B cell (primary cell): ENCODE measurements around the gene RBM38. TPM values are rescaled to one million over a fixed set of nuclear protein-coding genes. Genes with fewer than 3 reads are reported as not detected.

Experiments
- ATAC-seq: fragments of 200-7000 bp; cut with Tn5 transposase; one replicate; pipeline ENCODE4 v1.10.0; 2021; ENCODE audit warnings: low read depth, mild to moderate bottlenecking, moderate number of reproducible peaks, moderate library complexity
- CTCF ChIA-PET: fragments of 350-600 bp; sonication (Branson Sonifier 250); formaldehyde crosslinking; loops from one replicate; lab custom pipeline; 2021; ENCODE audit warnings: antibody characterized with exemption, inconsistent platforms; lab: Charles Lee
- POLR2A ChIA-PET: fragments of 350-600 bp; sonication (Branson Sonifier 250); formaldehyde crosslinking; loops from one replicate; lab custom pipeline; 2021; ENCODE audit warnings: antibody characterized with exemption; lab: Charles Lee
- DNase-seq: peaks from one replicate; pipeline ENCODE4 v3.0.0; 2013
- H2AFZ ChIP-seq: 2 replicates; pipeline ENCODE4 v1.6.1; 2012; ENCODE audit warnings: mild to moderate bottlenecking, low read depth, low read length; ENCODE audit not compliant: insufficient read depth, poor library complexity, severe bottlenecking
- H3K27ac ChIP-seq, 2 donors: 1 replicate in 1 of 2; 2 replicates in 1 of 2; pipeline ENCODE4 v1.5.1; 2012 to 2013; ENCODE audit warnings: low read length in 2 of 2, mild to moderate bottlenecking in 2 of 2, moderate library complexity in 1 of 2
- H3K27me3 ChIP-seq, 4 experiments: fragments of 200-600 bp in 1 of 4; sonication (generic) in 1 of 4; replicated peaks in 1 of 4; 1 replicate in 2 of 4; 2 replicates in 2 of 4; pipeline versions ENCODE4 v1.6.1 to v1.7.0; 2013 to 2016; ENCODE audit warnings: low read length in 3 of 4, mild to moderate bottlenecking in 2 of 4, mixed read lengths in 1 of 4, moderate library complexity in 1 of 4; ENCODE audit not compliant: insufficient read depth in 4 of 4, control insufficient read depth in 3 of 4; ENCODE audit errors: control extremely low read depth in 1 of 4
- H3K36me3 ChIP-seq, 2 experiments: replicated peaks in 1 of 2; 1 replicate in 1 of 2; 2 replicates in 1 of 2; pipeline versions ENCODE4 v1.6.1 to v1.7.1; 2013; ENCODE audit warnings: low read length in 1 of 2; ENCODE audit not compliant: insufficient read depth in 2 of 2, control insufficient read depth in 1 of 2; ENCODE audit errors: control extremely low read depth in 1 of 2, extremely low read depth in 1 of 2
- H3K4me1 ChIP-seq, 2 donors: fragments of 200-600 bp in 1 of 2; sonication (generic) in 1 of 2; 1 replicate in 1 of 2; 2 replicates in 1 of 2; pipeline versions ENCODE4 v1.5.1 to v1.6.1; 2013 to 2017; ENCODE audit warnings: low read length in 2 of 2; ENCODE audit not compliant: control insufficient read depth in 2 of 2, insufficient read depth in 2 of 2
- H3K4me2 ChIP-seq: replicated peaks from 2 replicates; pipeline ENCODE3; 2012; ENCODE audit warnings: mild to moderate bottlenecking, low read depth, low read length; ENCODE audit not compliant: poor library complexity, severe bottlenecking
- H3K4me3 ChIP-seq, 5 experiments: fragments of 200-600 bp in 1 of 5; sonication (generic) in 1 of 5; 1 replicate in 3 of 5; 2 replicates in 2 of 5; pipeline versions ENCODE4 v1.5.1 to v1.7.0; 2011 to 2016; ENCODE audit warnings: low read length in 4 of 5, mild to moderate bottlenecking in 4 of 5, low read depth in 2 of 5, control low read depth in 1 of 5, moderate library complexity in 1 of 5; ENCODE audit not compliant: insufficient read depth in 1 of 5; ENCODE audit errors: control extremely low read depth in 1 of 5, extremely low read depth in 1 of 5
- H3K79me2 ChIP-seq: fragments of 200-600 bp; sonication (generic); one replicate; pipeline ENCODE4 v1.6.0; 2016; ENCODE audit warnings: low read length; ENCODE audit not compliant: control insufficient read depth, insufficient read depth
- H3K9ac ChIP-seq: fragments of 200-600 bp; sonication (generic); 2 replicates; pipeline ENCODE4 v1.6.1; 2017; ENCODE audit warnings: mild to moderate bottlenecking, low read length, moderate library complexity
- H3K9me3 ChIP-seq, 3 donors: one replicate each; pipeline versions ENCODE4 v1.6.1 to v1.7.1; 2013; ENCODE audit warnings: low read length in 2 of 3; ENCODE audit not compliant: control insufficient read depth in 2 of 3, insufficient read depth in 1 of 3; ENCODE audit errors: control extremely low read depth in 1 of 3
- H4K20me1 ChIP-seq: 2 replicates; pipeline ENCODE4 v1.6.0; 2012; ENCODE audit warnings: mild to moderate bottlenecking, low read length; ENCODE audit not compliant: insufficient read depth, control insufficient read depth, poor library complexity, severe bottlenecking
- H3K27ac Mint-ChIP-seq: one replicate; pipeline ENCODE4 v1.8.0; 2021; ENCODE audit warnings: mixed read lengths
- H3K27me3 Mint-ChIP-seq: one replicate; pipeline ENCODE4 v1.8.0; 2021; ENCODE audit warnings: mixed read lengths
- H3K4me1 Mint-ChIP-seq: one replicate; pipeline ENCODE4 v1.8.0; 2021; ENCODE audit warnings: mixed read lengths
- H3K4me3 Mint-ChIP-seq: one replicate; pipeline ENCODE4 v1.8.0; 2021; ENCODE audit warnings: mixed read lengths
- H3K9me3 Mint-ChIP-seq: one replicate; pipeline ENCODE4 v1.8.0; 2022; ENCODE audit warnings: mixed read lengths; ENCODE audit not compliant: insufficient read depth
- EZH2 ChIP-seq: IDR thresholded peaks from 2 replicates; pipeline ENCODE4 v1.6.1; 2012; ENCODE audit warnings: borderline replicate concordance, low read depth, mild to moderate bottlenecking, moderate library complexity, low read length; ENCODE audit not compliant: insufficient read depth, poor library complexity, severe bottlenecking
- WGBS: methylation state at CpG from one replicate; pipeline ENCODE4 v1.1.5; 2013; ENCODE audit warnings: missing lambda C conversion rate; ENCODE audit not compliant: insufficient coverage; 5-methylcytosine and 5-hydroxymethylcytosine counted together
- intact Hi-C: fragments of 100-400 bp; cut with micrococcal nuclease; formaldehyde crosslinking; loops from one replicate; pipeline ENCODE4 v1.10.0; 2022
- polyA plus RNA-seq: library from polyadenylated mRNA; depleted of rRNA; stranded (reverse); fragments of >200 nt; gene quantifications from 2 replicates; pipeline ENCODE4 v1.2.3, GENCODE V29; 2012
- total RNA-seq, 2 donors: library from RNA; stranded (reverse); fragments of 120-200 nt in 1 of 2; gene quantifications; 1 replicate in 1 of 2; 2 replicates in 1 of 2; pipeline versions ENCODE4 v1.2.3 to v1.2.4, GENCODE V29; 2013 to 2022
- TF ChIP-seq, protein P1 (sequence below): fragments of 200-600 bp; IDR thresholded peaks from one replicate; pipeline ENCODE4 v1.8.0; 2022; ENCODE audit warnings: antibody characterized with exemption, mild to moderate bottlenecking

The RBM38 gene
- total and polyA plus RNA-seq, 2 donors (not counting 1 experiment from before 2014, with no cell fraction given), result 198 to 225 TPM

DNA sequence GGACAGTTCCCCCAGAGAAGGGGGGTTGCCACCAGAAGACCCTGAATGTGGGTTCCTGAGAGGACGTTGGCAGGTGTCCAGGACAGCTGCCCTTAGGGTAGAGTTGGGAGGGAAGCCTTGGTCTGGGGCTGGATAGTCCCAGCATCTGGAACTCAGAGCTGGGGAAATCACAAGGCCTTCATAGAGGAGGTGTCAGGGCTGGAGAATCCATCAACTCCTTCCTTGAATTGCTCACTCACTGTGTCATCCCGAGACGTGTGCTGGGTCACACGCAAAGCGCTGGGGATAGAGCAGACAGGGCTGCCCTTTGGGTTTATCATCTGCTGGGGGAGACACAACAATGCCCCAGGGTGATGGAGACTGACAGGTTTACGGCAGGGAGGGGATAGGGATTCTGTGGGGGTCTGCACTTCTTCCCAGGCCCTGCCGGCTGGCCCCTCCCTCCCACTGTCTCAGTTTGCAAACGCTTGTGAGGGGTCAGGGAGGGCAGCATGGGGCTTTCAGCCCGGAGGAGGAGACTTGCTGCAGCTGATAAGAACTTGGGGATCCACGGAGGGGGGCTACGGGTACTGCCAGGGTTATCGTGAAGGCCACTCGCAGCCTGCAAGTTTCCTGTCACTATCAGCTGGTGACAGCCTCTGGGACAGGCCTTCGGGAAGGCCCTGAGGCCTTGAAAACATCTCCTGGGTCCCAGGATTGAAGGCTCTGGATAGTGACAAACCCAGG is 18.6 kb downstream of the RBM38 start:
- no peak overlapping the region for H3K4me3 Mint-ChIP-seq
- peak overlapping the region; percentile 53 for H3K27ac Mint-ChIP-seq
- no peak overlapping the region for H3K4me3 ChIP-seq
- peaks cover 29% of the 10 kb centered on the region for H3K79me2 ChIP-seq
- H3K27ac ChIP-seq, result no peak overlapping the region
- WGBS, result 71% methylated on average over 14 of the region's 14 CpGs
- POLR2A ChIA-PET, result interaction anchor here (1.3 to 2.0 kb wide), 3 partner anchors 9 to 10 kb away, joined by 3 to 4 read pairs (median 4); no protein-coding TSS in a partner anchor
- ATAC-seq, result no peak
- CTCF ChIA-PET, result interaction anchor here (0.9 to 1.6 kb wide), 3 partner anchors 11 to 89 kb away, joined by 3 to 5 read pairs (median 3); no protein-coding TSS in a partner anchor
- no peak overlapping the region for H3K9ac ChIP-seq
- peaks cover 0 to 4% (median 0%) of the 10 kb centered on the region in 3 donors for H3K9me3 ChIP-seq
- intact Hi-C loops, result no loop called here
- TF ChIP-seq EZH2, result no peak
- TF ChIP-seq, protein P1, sequence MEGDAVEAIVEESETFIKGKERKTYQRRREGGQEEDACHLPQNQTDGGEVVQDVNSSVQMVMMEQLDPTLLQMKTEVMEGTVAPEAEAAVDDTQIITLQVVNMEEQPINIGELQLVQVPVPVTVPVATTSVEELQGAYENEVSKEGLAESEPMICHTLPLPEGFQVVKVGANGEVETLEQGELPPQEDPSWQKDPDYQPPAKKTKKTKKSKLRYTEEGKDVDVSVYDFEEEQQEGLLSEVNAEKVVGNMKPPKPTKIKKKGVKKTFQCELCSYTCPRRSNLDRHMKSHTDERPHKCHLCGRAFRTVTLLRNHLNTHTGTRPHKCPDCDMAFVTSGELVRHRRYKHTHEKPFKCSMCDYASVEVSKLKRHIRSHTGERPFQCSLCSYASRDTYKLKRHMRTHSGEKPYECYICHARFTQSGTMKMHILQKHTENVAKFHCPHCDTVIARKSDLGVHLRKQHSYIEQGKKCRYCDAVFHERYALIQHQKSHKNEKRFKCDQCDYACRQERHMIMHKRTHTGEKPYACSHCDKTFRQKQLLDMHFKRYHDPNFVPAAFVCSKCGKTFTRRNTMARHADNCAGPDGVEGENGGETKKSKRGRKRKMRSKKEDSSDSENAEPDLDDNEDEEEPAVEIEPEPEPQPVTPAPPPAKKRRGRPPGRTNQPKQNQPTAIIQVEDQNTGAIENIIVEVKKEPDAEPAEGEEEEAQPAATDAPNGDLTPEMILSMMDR, result no peak
- no peaks in the 10 kb centered on the region for H3K9me3 Mint-ChIP-seq
- H3K27me3 ChIP-seq, result no peaks in the 10 kb centered on the region
- peaks cover 0 to 57% of the 10 kb centered on the region in 2 experiments for H3K36me3 ChIP-seq
- no peak overlapping the region for H3K4me2 ChIP-seq
- no peaks in the 10 kb centered on the region for H3K27me3 Mint-ChIP-seq
- H2AFZ ChIP-seq, result no peak overlapping the region
- DNase-seq, result no peak
- peaks cover 41% of the 10 kb centered on the region for H3K4me1 Mint-ChIP-seq
- peaks cover 61% of the 10 kb centered on the region for H4K20me1 ChIP-seq
- peaks cover 0 to 14% of the 10 kb centered on the region in 2 donors for H3K4me1 ChIP-seq

DNA sequence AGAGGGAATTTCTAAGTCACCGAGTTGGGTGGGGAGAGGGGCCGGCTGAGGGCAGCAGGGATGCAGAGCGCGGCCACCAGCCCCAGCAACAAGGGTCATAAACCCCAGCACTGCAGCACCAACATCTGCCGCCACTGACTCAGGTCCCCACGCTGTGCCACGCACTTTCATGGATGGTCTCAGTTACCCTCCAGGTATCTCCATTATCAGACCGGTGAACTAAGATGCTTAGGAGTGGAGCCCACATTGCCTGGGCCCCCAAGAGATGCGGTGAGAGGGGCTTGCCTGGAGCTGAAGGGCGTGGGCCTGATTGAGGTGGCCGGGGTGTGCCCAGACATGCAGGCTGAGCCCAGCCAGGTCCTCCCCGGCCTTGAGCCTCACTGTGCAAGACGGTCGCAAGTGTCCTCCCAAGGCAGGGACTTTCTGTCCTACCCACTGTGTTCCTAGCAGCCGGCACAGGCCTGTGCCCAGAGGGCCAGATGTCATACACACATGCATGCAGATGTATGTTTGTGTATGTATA is 19.3 kb downstream of the RBM38 start:
- CTCF ChIA-PET, result no interaction called here
- ATAC-seq, result no peak
- no peak overlapping the region for H3K4me3 Mint-ChIP-seq

More for the DNA sequence above, 19.3 kb downstream of the RBM38 start:
- Histone ChIP-seq H3K9me3 (peaks cover 0 to 4% (median 0%) of the 10 kb centered on the region in 3 donors), H3K27me3 (no peaks in the 10 kb centered on the region), H3K79me2 (peaks cover 22% of the 10 kb centered on the region), H3K4me3 (no peak overlapping the region), H2AFZ (no peak overlapping the region), H4K20me1 (peaks cover 54% of the 10 kb centered on the region), H3K4me1 (peaks cover 0 to 8% of the 10 kb centered on the region in 2 donors), H3K27ac (no peak overlapping the region), H3K36me3 (peaks cover 0 to 51% of the 10 kb centered on the region in 2 experiments), H3K4me2 (no peak overlapping the region), H3K9ac (no peak overlapping the region)
- Mint-ChIP-seq H3K27me3 (no peaks in the 10 kb centered on the region), H3K27ac (peak overlapping the region; percentile 70), H3K4me1 (peaks cover 42% of the 10 kb centered on the region), H3K9me3 (no peaks in the 10 kb centered on the region)
- TF ChIP-seq, protein P1, result no peak
- TF ChIP-seq EZH2, result no peak
- intact Hi-C loops, result no loop called here
- POLR2A ChIA-PET, result interaction anchor here (1.5 kb wide), 1 partner anchor 9 kb away, joined by 4 read pairs; no protein-coding TSS in a partner anchor
- WGBS, result 98% methylated on average over 9 of the region's 15 CpGs
- DNase-seq, result peak; percentile 55
